RWPE2 (cell line): ENCODE results near the gene ESD.

Experiments used
- ATAC-seq: fragments of 200-7000 bp; cut with Tn5 transposase; 3 replicates; pipeline ENCODE4 v1.9.1; 2021; ENCODE audit warnings: low read depth
- DNase-seq: peaks from one replicate; pipeline ENCODE4 v3.0.0-alpha.2; 2020; ENCODE audit warnings: low spot score
- H3K27ac ChIP-seq: fragments of 450-650 bp; 2 replicates; pipeline ENCODE4 v1.5.1; 2017; ENCODE audit warnings: mild to moderate bottlenecking; ENCODE audit not compliant: poor library complexity, severe bottlenecking
- H3K27me3 ChIP-seq: fragments of 250-450 bp; sonication (Bioruptor Pico); 2 replicates; pipeline ENCODE4 v1.5.1; 2021; ENCODE audit warnings: mild to moderate bottlenecking, moderate library complexity; ENCODE audit not compliant: insufficient read depth, poor library complexity, severe bottlenecking
- H3K36me3 ChIP-seq: fragments of 250-450 bp; sonication (Bioruptor Pico); 2 replicates; pipeline ENCODE4 v1.5.1; 2020; ENCODE audit warnings: low read depth, mild to moderate bottlenecking, moderate library complexity
- H3K4me1 ChIP-seq: fragments of 250-450 bp; sonication (Bioruptor Pico); 2 replicates; pipeline ENCODE4 v1.5.1; 2021; ENCODE audit warnings: mild to moderate bottlenecking, moderate library complexity; ENCODE audit not compliant: insufficient read depth, poor library complexity, severe bottlenecking
- H3K4me3 ChIP-seq: fragments of 250-450 bp; sonication (Bioruptor Pico); 2 replicates; pipeline ENCODE4 v1.5.1; 2021; ENCODE audit warnings: mild to moderate bottlenecking, moderate library complexity; ENCODE audit not compliant: severe bottlenecking
- H3K9me3 ChIP-seq: fragments of 250-450 bp; sonication (Bioruptor Pico); 2 replicates; pipeline ENCODE4 v1.5.1; 2021; ENCODE audit warnings: mild to moderate bottlenecking, moderate library complexity; ENCODE audit not compliant: severe bottlenecking
- CTCF ChIP-seq: fragments of 450-650 bp; IDR thresholded peaks from one replicate; pipeline ENCODE4 v1.5.1; 2017; ENCODE audit warnings: mild to moderate bottlenecking, moderate library complexity; ENCODE audit not compliant: poor library complexity, severe bottlenecking

The ESD gene

GRCh38 chr13:46739447-46740098 lies 57.4 kb downstream of the ESD start:
- H3K27ac ChIP-seq = no peak overlapping the region
- H3K4me1 ChIP-seq = no peaks in the 10 kb centered on the region
- no peak for DNase-seq
- no peaks in the 10 kb centered on the region for H3K27me3 ChIP-seq
- peaks cover 43% of the 10 kb centered on the region for H3K36me3 ChIP-seq
- H3K4me3 ChIP-seq = no peak overlapping the region
- TF ChIP-seq CTCF = no peak
- H3K9me3 ChIP-seq = no peaks in the 10 kb centered on the region
- ATAC-seq = no peak

GRCh38 chr13:46738766-46739165 lies 58.2 kb downstream of the ESD start:
- Histone ChIP-seq H3K4me3 (no peak overlapping the region), H3K36me3 (peaks cover 44% of the 10 kb centered on the region), H3K4me1 (no peaks in the 10 kb centered on the region), H3K27ac (no peak overlapping the region), H3K27me3 (no peaks in the 10 kb centered on the region), H3K9me3 (no peaks in the 10 kb centered on the region)
- DNase-seq = no peak
- ATAC-seq = no peak
- no peak for TF ChIP-seq CTCF

- no peak for DNase-seq
- Histone ChIP-seq H3K9me3 (no peaks in the 10 kb centered on the region), H3K4me1 (no peaks in the 10 kb centered on the region), H3K27ac (no peak overlapping the region), H3K4me3 (no peak overlapping the region), H3K27me3 (no peaks in the 10 kb centered on the region), H3K36me3 (peaks cover 50% of the 10 kb centered on the region)
- ATAC-seq = no peak
- TF ChIP-seq CTCF = no peak
These were observed 58.9 kb downstream of the ESD start for GRCh38 chr13:46738055-46738454.

- TF ChIP-seq CTCF = no peak
- H3K27me3 ChIP-seq = no peaks in the 10 kb centered on the region
- H3K36me3 ChIP-seq = peaks cover 63% of the 10 kb centered on the region
- no peaks in the 10 kb centered on the region for H3K9me3 ChIP-seq
- H3K4me1 ChIP-seq = no peaks in the 10 kb centered on the region
- H3K27ac ChIP-seq = no peak overlapping the region
- DNase-seq = no peak
- H3K4me3 ChIP-seq = no peak overlapping the region
- ATAC-seq = no peak
These were observed 60.2 kb downstream of the ESD start for GRCh38 chr13:46736541-46737310.

GRCh38 chr13:46735425-46735824 lies 61.5 kb downstream of the ESD start:
- TF ChIP-seq CTCF = no peak
- Histone ChIP-seq H3K4me3 (no peak overlapping the region), H3K4me1 (no peaks in the 10 kb centered on the region), H3K36me3 (peaks cover 64% of the 10 kb centered on the region), H3K27me3 (no peaks in the 10 kb centered on the region), H3K27ac (no peak overlapping the region), H3K9me3 (no peaks in the 10 kb centered on the region)
- ATAC-seq (no peak), DNase-seq (no peak)
